DMS53 treated with DMSO at 0.1 percent for 48 hours (cell line): ENCODE data around the gene COLEC11.
"Not testable (repeated sequence)": the region's sequence is repeated elsewhere in the genome, so short reads cannot be mapped to it uniquely, and the experiment has no call there.

Source experiments
- DNase-seq: peaks from one replicate; lab custom pipeline; 2025; ENCODE audit not compliant: unreplicated experiment; lab: John Stamatoyannopoulos, UW

Gene COLEC11

GRCh38 chr2:3651691-3652648 lies 57.1 kb downstream of the COLEC11 start:
- DNase-seq: peak; percentile 80

- DNase-seq: no peak
These were observed 58.1 kb downstream of the COLEC11 start for GRCh38 chr2:3652896-3653625.

GRCh38 chr2:3654011-3654410 lies 59.1 kb downstream of the COLEC11 start:
- DNase-seq: no peak

GRCh38 chr2:3654531-3655225 lies 59.8 kb downstream of the COLEC11 start:
- no peak for DNase-seq

GRCh38 chr2:3655871-3656761 lies 61.2 kb downstream of the COLEC11 start:
- no peak for DNase-seq

GRCh38 chr2:3656762-3657721 lies 62.1 kb downstream of the COLEC11 start:
- no peak for DNase-seq

- no peak for DNase-seq
These were observed 63.0 kb downstream of the COLEC11 start, which contains the start of gene ALLC for GRCh38 chr2:3657881-3658280. Gene ALLC (plus strand): TSS chr2:3658200. CDS start chr2:3671158, 12,958 bp downstream.

GRCh38 chr2:3659447-3660432 lies 64.8 kb downstream of the COLEC11 start:
- DNase-seq: no peak

GRCh38 chr2:3660640-3661039 lies 65.7 kb downstream of the COLEC11 start:
- DNase-seq: not testable (repeated sequence)

- no peak for DNase-seq
These were observed 66.3 kb downstream of the COLEC11 start for GRCh38 chr2:3661149-3661660.

GRCh38 chr2:3662239-3662638 lies 67.3 kb downstream of the COLEC11 start:
- DNase-seq: no peak

- DNase-seq: no peak
These were observed 69.2 kb downstream of the COLEC11 start for GRCh38 chr2:3664118-3664517.

- no peak for DNase-seq
These were observed 70.0 kb downstream of the COLEC11 start for GRCh38 chr2:3664925-3665324.

GRCh38 chr2:3665886-3666612 lies 71.1 kb downstream of the COLEC11 start:
- no peak for DNase-seq

GRCh38 chr2:3666613-3666975 lies 71.7 kb downstream of the COLEC11 start:
- DNase-seq: no peak

- DNase-seq: peak; percentile 42
These were observed 72.3 kb downstream of the COLEC11 start for GRCh38 chr2:3667151-3667631.

GRCh38 chr2:3669656-3670055 lies 74.7 kb downstream of the COLEC11 start:
- DNase-seq: no peak
